GM19452 (cell line): ENCODE measurements around the gene NYAP2.

Experiments used
- ATAC-seq: cut with Tn5 transposase; IDR thresholded peaks from one replicate; pipeline ENCODE4 v1.9.1; 2021; ENCODE audit not compliant: unreplicated experiment

Gene NYAP2

DNA sequence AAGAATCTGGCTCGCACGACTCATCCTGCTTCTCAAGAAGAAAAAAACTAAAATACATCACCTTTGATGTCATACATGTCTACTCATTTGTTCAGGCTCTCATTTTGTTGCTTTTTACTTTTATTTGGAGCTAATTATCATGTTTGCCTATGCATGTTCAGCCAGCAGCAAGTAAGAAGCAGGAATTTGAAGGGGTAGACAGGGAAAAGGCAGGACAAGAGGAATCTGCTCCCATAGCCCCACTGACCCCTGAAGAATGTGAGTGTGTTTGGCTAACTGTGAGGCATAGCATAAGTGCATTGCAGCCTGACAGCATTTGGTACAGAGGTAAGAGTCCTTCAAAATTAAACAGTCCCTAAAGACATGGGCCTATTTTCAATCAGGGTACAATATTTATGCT, 72.7 kb downstream of the NYAP2 start:
- ATAC-seq = no peak

DNA sequence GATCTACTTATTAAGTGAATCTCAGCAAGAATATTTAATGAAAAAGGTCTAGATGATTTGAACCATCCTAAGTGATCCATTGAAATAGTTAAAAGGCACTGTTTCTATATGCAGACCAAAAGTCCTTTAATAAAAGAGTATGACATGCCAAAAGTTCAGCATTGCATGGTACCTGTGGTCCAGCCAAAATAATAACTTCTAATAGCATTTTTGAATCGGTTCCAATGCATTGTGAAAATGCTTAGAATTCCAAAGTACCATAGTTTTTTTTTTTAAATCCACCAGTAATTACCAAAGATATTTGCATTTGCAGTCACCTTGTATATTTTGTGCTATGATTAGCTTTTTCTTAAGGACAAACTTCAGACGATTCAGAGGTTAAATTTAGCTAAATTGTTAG, 79.9 kb downstream of the NYAP2 start:
- no peak for ATAC-seq

DNA sequence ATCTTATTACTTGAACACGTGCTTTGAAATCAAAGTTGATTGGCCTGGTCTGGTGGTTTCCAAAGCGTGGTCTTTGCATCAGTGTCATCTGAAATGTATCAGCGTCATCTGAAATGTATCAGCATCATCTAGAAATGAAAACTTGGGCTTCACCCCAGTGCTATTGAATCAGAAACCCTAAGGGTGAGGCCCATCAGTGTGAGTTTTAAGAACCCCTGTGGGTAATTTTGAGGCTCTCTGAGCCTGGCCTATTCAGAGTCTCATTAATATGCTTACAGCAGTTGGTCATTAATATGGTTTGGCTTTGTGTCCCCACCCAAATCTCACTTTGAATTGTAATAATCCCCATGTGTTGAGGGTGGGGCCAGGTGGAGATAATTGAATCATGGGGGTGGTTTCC, 85.2 kb downstream of the NYAP2 start:
- no peak for ATAC-seq

DNA sequence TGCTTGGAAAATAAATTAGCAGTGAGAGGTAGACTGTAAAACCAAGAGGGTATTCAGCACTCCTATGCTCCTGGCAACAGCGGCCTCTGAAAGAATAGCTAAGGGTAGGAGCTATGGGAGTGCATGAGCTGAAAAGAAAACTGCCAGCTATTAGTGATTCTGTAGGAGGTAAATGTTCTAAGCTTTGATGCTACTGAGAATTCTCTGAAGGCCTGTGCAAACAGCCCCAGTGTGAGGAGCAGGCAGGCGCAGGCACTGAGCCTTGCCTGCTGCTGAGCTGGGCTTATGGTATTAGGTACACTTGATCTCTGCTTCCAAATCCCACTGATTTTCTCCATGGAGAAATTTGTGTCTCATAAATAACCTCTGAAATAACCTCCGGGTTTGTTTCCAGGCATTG, 86.7 kb downstream of the NYAP2 start:
- ATAC-seq = no peak

- no peak for ATAC-seq
These were observed 88.4 kb downstream of the NYAP2 start for GRCh38 chr2:225487878-225488416.

- no peak for ATAC-seq
These were observed 89.2 kb downstream of the NYAP2 start for GRCh38 chr2:225488743-225489142.

DNA sequence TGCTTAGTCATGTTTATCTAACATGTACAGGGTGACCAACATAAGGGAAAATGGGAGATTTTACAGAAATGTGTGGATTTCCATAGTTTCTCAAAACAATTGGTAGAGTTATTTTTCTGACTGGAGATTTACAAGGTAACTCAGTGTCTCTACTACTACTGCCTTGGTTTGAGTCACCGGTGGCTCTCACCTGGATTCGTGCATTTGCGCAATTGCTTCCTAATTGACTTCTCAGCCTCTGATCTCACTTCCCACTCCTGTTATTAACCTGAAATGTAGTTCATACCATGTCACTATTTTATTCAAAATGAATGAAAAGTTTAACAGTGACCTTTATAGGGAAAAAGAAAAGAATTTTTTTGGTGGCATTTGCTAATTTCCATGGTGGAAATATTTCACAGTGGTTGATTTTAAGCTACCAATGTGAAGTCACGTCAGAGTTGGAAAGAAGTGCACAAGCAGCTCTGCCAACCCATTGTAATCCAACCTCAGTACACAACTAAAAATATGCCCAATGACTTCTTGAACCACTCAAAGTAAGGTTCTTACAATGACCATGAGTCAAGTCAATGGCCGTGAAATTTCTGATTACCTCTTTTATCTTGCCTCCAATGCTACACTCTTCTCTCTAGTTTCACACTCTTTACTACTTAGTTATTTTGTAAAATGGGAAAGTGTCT, 94.0 kb downstream of the NYAP2 start:
- ATAC-seq = no peak

DNA sequence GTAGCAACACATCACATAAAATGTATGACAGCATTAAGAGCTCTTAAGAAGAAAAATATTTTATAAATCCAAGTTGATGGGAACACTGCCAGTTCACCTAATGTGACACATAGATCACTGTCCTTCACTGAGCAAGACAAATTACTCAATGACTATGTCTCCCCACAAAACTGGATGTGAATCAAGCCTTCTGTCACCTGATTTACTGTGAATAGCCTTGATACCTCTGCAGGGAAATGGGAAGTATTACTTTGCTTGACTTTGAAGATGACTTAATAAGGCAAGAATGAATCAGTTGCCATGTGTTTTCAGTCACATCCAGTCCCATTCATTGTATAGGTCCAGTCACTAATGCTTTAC, 94.6 kb downstream of the NYAP2 start:
- no peak for ATAC-seq

DNA sequence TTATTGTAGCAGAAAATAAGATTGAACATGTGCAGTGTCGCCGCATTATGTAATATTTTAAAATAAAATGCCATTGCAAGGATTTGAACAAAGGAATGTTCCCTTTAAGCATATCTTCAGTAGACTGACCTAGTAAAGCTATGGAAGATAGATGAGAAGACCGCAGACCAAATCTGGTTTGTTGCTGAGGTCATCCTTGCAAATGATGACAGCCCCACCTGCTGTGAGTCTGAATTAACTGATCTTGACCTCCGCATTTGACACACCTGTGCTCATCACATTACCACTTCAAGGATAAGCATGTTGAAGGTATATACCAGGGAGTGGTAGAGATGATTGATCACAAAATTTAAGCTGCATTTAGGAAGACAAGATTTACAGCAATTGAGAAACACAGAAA, 96.2 kb downstream of the NYAP2 start:
- ATAC-seq = no peak

GRCh38 chr2:225496568-225496967, 97.1 kb downstream of the NYAP2 start:
- no peak for ATAC-seq

DNA sequence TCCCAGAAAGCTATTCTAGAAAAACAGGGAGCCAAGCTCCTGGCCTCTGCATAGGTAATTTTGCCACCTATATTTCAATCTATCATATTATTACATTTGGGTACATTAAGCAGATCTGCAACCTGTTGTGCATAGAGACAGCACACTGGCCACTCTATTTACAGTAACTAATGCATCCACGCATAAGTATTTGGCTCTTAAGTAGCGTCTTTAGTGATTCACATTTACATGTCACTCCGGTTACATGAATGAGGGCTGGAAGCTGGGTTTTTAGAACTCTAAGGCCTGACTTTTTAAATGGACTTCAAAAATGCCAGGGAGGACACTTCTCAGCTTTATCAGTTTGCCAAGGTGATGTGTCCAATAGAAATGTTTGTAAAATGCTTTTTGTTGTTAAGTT, 97.7 kb downstream of the NYAP2 start:
- no peak for ATAC-seq

DNA sequence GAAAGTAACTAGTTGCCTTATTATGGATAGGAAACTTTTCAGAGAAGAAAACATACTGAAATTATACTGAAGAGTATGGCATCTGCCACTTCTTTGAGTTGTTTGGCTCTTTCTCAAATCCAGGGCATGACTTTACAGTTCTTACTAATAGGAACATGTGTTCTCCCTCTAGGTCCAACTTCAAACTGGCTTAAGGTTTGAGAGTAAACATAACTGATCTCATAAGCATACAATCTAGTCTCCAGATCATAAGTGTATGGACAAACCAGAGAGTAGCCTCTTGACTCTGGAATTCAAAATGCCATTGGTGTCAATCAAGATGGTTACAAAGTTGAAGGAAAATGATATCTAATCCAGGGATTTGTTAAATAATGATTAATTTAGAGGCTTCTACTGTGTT, 101.5 kb downstream of the NYAP2 start:
- ATAC-seq = no peak

GRCh38 chr2:225502971-225503370, 103.5 kb downstream of the NYAP2 start:
- ATAC-seq = no peak

- ATAC-seq = no peak
These were observed 111.3 kb downstream of the NYAP2 start for GRCh38 chr2:225510796-225511195.

DNA sequence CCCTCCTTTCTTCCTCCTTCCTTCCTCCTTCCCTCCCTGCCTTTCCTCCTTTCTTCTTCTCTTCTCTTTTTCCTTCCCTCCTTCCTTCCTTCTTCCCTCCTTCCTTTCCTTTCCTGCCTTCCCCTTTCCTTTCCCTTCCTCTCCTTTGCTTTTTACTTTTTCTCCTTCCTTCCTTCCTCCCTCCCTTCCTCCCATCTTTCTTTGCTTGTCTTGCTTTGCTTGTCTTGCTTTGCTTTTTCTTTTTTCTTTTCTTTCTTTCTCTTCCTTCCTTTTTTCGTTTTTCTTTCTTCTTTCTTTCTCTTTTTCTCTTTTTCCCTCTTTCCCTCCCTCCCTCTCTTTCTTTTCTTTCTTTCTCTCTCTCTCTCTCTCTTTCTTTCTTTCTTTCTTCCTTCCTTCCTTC, 113.0 kb downstream of the NYAP2 start:
- ATAC-seq = no peak

- no peak for ATAC-seq
These were observed 113.5 kb downstream of the NYAP2 start for GRCh38 chr2:225512876-225513540.

GRCh38 chr2:225515033-225515432, 115.5 kb downstream of the NYAP2 start:
- no peak for ATAC-seq

DNA sequence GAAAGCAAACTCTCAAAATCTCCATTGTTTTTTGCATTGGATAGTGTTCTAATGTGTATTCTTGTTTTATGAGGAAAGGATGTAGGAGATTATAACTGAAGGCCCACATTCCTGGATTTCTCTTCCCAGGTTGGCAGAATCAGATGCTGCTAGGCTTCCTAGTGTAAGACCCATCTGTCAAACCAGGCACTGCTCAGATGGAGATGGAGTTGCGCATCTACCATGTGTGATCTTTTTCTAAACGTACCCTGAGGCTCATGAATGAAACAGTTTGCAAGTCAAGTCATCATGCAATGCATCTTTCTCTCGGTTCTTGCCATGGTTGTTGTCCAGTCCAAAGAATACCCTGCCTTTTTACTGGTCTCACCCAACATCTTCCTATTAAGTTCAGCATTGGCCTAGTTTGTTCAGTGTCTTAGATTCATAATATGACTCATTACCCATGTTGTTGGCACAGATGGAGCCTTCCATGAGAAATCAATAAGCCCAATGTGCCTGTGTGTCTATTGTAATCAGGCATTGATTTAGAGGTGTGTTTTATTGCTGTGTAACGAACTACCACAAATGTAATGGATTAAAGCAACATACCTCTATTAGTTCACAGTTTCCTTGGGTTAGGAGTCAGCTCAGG, 127.4 kb downstream of the NYAP2 start:
- no peak for ATAC-seq

DNA sequence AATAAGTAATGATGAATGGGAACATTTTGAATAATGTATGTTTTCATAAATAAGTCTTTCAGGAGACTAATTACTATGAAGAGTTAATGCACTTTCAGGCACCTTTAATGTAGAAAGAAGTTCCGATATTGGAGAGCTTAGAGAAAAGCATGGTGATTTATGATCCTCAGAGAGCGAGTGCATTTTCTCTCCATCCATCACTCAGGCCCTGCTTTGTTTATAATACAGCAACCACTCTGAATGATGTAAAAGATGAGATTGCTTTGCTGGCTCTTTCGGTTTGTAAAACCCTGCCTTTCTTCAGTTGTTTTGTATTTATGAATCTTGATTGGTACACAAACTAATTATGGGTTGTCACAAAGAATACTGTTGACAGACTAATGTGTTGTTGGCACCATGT, 132.0 kb downstream of the NYAP2 start:
- ATAC-seq = no peak

GRCh38 chr2:225532096-225532495, 132.6 kb downstream of the NYAP2 start:
- ATAC-seq = no peak

DNA sequence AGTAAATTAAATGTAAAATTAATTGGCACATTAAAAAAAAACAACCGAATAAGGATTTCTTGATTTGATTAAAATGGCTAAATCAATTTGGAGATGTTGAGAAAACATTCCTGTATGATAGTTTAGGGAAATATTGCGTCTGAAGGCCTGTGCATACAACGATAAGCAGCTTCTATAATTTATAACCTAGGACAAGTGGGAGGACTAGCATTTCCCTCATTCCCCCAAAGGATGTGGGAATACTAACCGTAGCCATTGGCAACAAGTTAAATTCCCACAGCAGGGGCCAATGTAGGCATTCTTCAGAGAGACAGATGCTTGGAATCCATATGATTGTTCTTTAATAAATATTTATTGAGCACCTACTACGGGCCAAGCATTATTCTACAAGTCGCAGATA, 134.5 kb downstream of the NYAP2 start:
- no peak for ATAC-seq

- no peak for ATAC-seq
These were observed 135.2 kb downstream of the NYAP2 start for GRCh38 chr2:225534697-225535096.
